ENCODE measurements around the gene ACYP2. TPM values are rescaled to one million over a fixed set of nuclear protein-coding genes. Genes with fewer than 3 reads are reported as not detected.
"Not testable (repeated sequence)": the region's sequence is repeated elsewhere in the genome, so short reads cannot be mapped to it uniquely, and the experiment has no call there.

Gene ACYP2
- total RNA-seq, 1 experiment from 2014 or later = 10.9 TPM

DNA sequence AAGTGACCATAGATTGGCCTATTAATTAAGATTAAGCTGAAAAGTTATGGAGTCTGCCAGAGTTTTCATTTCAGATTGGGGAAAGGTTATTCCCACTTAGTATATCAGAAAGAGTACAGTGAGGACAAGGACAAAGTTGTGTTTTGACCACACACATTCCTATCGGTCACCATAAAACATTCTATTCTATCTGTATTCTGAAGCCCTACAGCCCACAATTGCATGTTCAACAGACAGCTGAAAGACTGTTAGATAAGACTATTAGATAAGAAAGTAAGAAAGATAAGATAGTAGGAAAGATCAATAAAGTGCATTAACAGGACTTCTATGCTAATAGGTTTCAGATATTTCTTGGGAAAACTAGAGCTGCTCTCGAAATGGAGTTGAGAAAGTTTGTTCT lies 26.7 kb upstream of the ACYP2 start:
- no peaks in the 10 kb centered on the region for H3K9me3 Mint-ChIP-seq (ENCODE audit: low read depth, unreplicated experiment)
- TF ChIP-seq, protein P1, sequence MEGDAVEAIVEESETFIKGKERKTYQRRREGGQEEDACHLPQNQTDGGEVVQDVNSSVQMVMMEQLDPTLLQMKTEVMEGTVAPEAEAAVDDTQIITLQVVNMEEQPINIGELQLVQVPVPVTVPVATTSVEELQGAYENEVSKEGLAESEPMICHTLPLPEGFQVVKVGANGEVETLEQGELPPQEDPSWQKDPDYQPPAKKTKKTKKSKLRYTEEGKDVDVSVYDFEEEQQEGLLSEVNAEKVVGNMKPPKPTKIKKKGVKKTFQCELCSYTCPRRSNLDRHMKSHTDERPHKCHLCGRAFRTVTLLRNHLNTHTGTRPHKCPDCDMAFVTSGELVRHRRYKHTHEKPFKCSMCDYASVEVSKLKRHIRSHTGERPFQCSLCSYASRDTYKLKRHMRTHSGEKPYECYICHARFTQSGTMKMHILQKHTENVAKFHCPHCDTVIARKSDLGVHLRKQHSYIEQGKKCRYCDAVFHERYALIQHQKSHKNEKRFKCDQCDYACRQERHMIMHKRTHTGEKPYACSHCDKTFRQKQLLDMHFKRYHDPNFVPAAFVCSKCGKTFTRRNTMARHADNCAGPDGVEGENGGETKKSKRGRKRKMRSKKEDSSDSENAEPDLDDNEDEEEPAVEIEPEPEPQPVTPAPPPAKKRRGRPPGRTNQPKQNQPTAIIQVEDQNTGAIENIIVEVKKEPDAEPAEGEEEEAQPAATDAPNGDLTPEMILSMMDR (IDR thresholded peaks at IDR 0.05; ENCODE audit: unreplicated experiment) = no peak
- intact Hi-C loops (cut with micrococcal nuclease; ENCODE audit: unreplicated experiment) = no loop called here
- H3K4me1 Mint-ChIP-seq (ENCODE audit: low read depth, unreplicated experiment) = peaks cover 8% of the 10 kb centered on the region
- CTCF ChIA-PET = no interaction called here
- no TSS peak for BruUV-seq (replicated peaks)
- H3K27ac Mint-ChIP-seq (ENCODE audit: unreplicated experiment) = no peak overlapping the region
- no peaks in the 10 kb centered on the region for H3K27me3 Mint-ChIP-seq (ENCODE audit: unreplicated experiment)
- no peaks in the 10 kb centered on the region for H3K36me3 Mint-ChIP-seq (ENCODE audit: insufficient read depth, unreplicated experiment)
- H3K4me3 Mint-ChIP-seq (ENCODE audit: low read depth, unreplicated experiment) = no peak overlapping the region
- DNase-seq = no peak

DNA sequence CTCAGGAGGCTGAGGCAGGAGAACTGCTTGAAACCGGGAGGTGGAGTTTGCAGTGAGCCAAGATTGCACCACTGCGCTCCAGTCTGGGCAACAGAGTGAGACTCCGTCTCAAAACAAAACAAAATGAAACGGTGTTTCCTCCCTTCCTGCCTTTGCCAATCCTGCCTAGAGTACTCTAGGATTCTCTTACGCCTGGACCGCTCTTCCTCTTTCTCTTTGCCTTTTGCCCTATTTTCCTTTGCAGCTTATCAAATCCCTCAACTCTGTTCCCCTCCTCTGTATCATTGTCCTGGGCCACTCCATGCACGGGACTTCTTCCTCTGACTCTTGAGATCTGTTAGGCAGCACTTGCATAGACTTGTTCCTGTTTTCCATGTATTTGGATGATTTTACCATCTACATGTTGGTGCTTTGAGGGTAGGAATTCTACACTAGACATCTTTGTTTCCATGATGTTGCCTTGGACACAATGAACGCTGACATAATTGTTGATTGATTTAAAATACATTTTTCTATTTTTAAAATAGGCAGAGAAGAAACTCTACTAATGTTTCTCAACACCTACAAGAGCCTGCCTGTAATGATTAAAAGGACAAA lies 24.8 kb upstream of the ACYP2 start:
- intact Hi-C loops (cut with micrococcal nuclease; ENCODE audit: unreplicated experiment) = no loop called here

DNA sequence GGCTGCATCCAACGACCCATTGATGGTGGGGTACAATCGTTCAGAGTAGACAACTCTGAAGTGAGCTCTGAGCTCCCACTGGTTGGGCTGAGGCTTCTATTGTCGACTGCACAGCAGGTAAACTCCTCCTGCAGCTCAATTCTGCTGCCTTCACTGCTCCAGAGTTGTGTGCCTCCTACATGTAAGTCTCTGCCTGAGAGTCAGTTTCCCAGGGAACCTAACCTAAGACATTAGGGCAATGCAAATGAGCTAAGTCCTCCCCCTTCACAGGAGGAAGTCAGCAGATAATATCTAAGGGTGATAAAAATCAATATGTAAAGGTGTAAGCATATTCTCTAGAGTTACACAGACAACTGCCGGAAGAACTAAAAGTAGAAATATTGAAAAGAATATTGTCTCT lies 22.5 kb upstream of the ACYP2 start:
- TF ChIP-seq, protein P1 (IDR thresholded peaks at IDR 0.05; ENCODE audit: unreplicated experiment) = no peak
- H3K9me3 Mint-ChIP-seq (ENCODE audit: low read depth, unreplicated experiment) = no peaks in the 10 kb centered on the region
- no peaks in the 10 kb centered on the region for H3K4me1 Mint-ChIP-seq (ENCODE audit: low read depth, unreplicated experiment)
- no peak overlapping the region for H3K4me3 Mint-ChIP-seq (ENCODE audit: low read depth, unreplicated experiment)
- no peaks in the 10 kb centered on the region for H3K27me3 Mint-ChIP-seq (ENCODE audit: unreplicated experiment)
- no TSS peak for BruUV-seq (replicated peaks)
- no peak overlapping the region for H3K27ac Mint-ChIP-seq (ENCODE audit: unreplicated experiment)
- DNase-seq = no peak
- CTCF ChIA-PET = interaction anchor here (0.5 to 1.1 kb wide), 3 partner anchors 115 to 314 kb away, joined by 3 to 4 read pairs (median 3); partner anchors contain the start of gene PSME4
- no peaks in the 10 kb centered on the region for H3K36me3 Mint-ChIP-seq (ENCODE audit: insufficient read depth, unreplicated experiment)
- intact Hi-C loops (cut with micrococcal nuclease; ENCODE audit: unreplicated experiment) = no loop called here

More for the DNA sequence above, 24.8 kb upstream of the ACYP2 start:
- H3K4me3 Mint-ChIP-seq (ENCODE audit: low read depth, unreplicated experiment) = no peak overlapping the region
- no peak overlapping the region for H3K27ac Mint-ChIP-seq (ENCODE audit: unreplicated experiment)
- no peaks in the 10 kb centered on the region for H3K36me3 Mint-ChIP-seq (ENCODE audit: insufficient read depth, unreplicated experiment)
- CTCF ChIA-PET = no interaction called here
- no peak for DNase-seq
- TF ChIP-seq, protein P1 (IDR thresholded peaks at IDR 0.05; ENCODE audit: unreplicated experiment) = no peak
- H3K4me1 Mint-ChIP-seq (ENCODE audit: low read depth, unreplicated experiment) = no peaks in the 10 kb centered on the region
- H3K27me3 Mint-ChIP-seq (ENCODE audit: unreplicated experiment) = no peaks in the 10 kb centered on the region
- no TSS peak for BruUV-seq (replicated peaks)
- H3K9me3 Mint-ChIP-seq (ENCODE audit: low read depth, unreplicated experiment) = no peaks in the 10 kb centered on the region

DNA sequence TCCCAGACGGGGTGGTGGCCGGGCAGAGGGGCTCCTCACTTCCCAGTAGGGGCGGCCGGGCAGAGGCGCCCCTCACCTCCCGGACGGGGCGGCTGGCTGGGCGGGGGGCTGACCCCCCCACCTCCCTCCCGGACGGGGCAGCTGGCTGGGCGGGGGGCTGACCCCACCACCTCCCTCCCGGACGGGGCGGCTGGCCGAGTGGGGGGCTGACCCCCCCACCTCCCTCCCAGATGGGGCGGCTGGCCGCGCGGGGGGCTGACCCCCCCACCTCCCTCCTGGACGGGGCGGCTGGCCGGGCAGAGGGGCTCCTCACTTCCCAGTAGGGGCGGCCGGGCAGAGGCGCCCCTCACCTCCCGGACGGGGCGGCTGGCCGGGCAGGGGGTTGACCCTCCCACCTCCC lies 20.0 kb upstream of the ACYP2 start:
- DNase-seq; H3K27me3 Mint-ChIP-seq (ENCODE audit: unreplicated experiment); BruUV-seq (replicated peaks); H3K9me3 Mint-ChIP-seq (ENCODE audit: low read depth, unreplicated experiment); H3K27ac Mint-ChIP-seq (ENCODE audit: unreplicated experiment); H3K36me3 Mint-ChIP-seq (ENCODE audit: insufficient read depth, unreplicated experiment); intact Hi-C loops (cut with micrococcal nuclease; ENCODE audit: unreplicated experiment); H3K4me3 Mint-ChIP-seq (ENCODE audit: low read depth, unreplicated experiment); CTCF ChIA-PET; H3K4me1 Mint-ChIP-seq (ENCODE audit: low read depth, unreplicated experiment): not testable (repeated sequence)

DNA sequence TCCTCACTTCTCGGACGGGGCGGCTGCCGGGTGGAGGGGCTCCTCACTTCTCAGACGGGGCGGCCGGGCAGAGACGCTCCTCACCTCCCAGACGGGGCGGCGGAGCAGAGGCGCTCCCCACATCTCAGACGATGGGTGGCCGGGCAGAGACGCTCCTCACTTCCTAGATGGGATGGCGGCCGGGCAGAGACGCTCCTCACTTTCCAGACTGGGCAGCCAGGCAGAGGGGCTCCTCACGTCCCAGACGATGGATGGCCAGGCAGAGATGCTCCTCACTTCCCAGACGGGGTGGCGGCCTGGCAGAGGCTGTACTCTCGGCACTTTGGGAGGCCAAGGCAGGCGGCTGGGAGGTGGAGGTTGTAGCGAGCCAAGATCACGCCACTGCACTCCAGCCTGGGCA lies 19.3 kb upstream of the ACYP2 start:
- BruUV-seq (replicated peaks); intact Hi-C loops (cut with micrococcal nuclease; ENCODE audit: unreplicated experiment); H3K4me3 Mint-ChIP-seq (ENCODE audit: low read depth, unreplicated experiment); H3K27me3 Mint-ChIP-seq (ENCODE audit: unreplicated experiment); H3K9me3 Mint-ChIP-seq (ENCODE audit: low read depth, unreplicated experiment); H3K27ac Mint-ChIP-seq (ENCODE audit: unreplicated experiment); DNase-seq; H3K4me1 Mint-ChIP-seq (ENCODE audit: low read depth, unreplicated experiment); H3K36me3 Mint-ChIP-seq (ENCODE audit: insufficient read depth, unreplicated experiment); CTCF ChIA-PET: not testable (repeated sequence)
